HFFc6 (cell line): ENCODE results near the gene BCAT1. TPM values are rescaled to one million over a fixed set of nuclear protein-coding genes. Genes with fewer than 3 reads are reported as not detected.
"Not testable (repeated sequence)": the region's sequence is repeated elsewhere in the genome, so short reads cannot be mapped to it uniquely, and the experiment has no call there.

Experiments used
- DNase-seq: peaks from one replicate; pipeline ENCODE4 v3.0.0-alpha.2; 2018
- H3K27ac Mint-ChIP-seq: 2 replicates; pipeline ENCODE4 v1.8.0; 2020; ENCODE audit warnings: mild to moderate bottlenecking, mixed read lengths
- H3K27me3 Mint-ChIP-seq: 2 replicates; pipeline ENCODE4 v1.8.0; 2021; ENCODE audit warnings: mild to moderate bottlenecking, moderate library complexity, mixed read lengths; ENCODE audit not compliant: insufficient read depth
- H3K36me3 Mint-ChIP-seq: 2 replicates; pipeline ENCODE4 v1.8.0; 2021; ENCODE audit warnings: low read depth, mixed read lengths
- H3K4me1 Mint-ChIP-seq: 2 replicates; pipeline ENCODE4 v1.8.0; 2020; ENCODE audit warnings: low read depth, mixed read lengths
- H3K4me3 Mint-ChIP-seq: 2 replicates; pipeline ENCODE4 v1.8.0; 2020; ENCODE audit warnings: mild to moderate bottlenecking, moderate library complexity, mixed read lengths
- H3K9me3 Mint-ChIP-seq: 2 replicates; pipeline ENCODE4 v1.8.0; 2020; ENCODE audit warnings: mild to moderate bottlenecking, mixed read lengths
- CTCF ChIP-seq: fragments of 200-600 bp; sonication (generic); IDR thresholded peaks from 2 replicates; pipeline ENCODE4 v1.5.0; 2021; ENCODE audit warnings: antibody characterized with exemption, mild to moderate bottlenecking
- total RNA-seq, 6 experiments: library from RNA; stranded (reverse); fragmentation: NEBNext Ultra II Directional; extraction: Animal tissue kit (Norgen Biotek cat#: 25700); gene quantifications; 2 replicates in 1 of 6; 3 replicates in 5 of 6; pipeline ENCODE4 v1.2.3, GENCODE V29; 2021

BCAT1 gene
- total RNA-seq, 6 experiments from 2014 or later: 156 to 180 (median 173) TPM

GRCh38 chr12:24960222-24960855 is 11.4 kb upstream of the BCAT1 start:
- no peak overlapping the region for H3K4me3 Mint-ChIP-seq
- peak; percentile 84 for TF ChIP-seq CTCF
- no peaks in the 10 kb centered on the region for H3K4me1 Mint-ChIP-seq
- peaks cover 2% of the 10 kb centered on the region for H3K27me3 Mint-ChIP-seq
- H3K9me3 Mint-ChIP-seq: peaks cover 16% of the 10 kb centered on the region; the same call in 1 of the 2 replicates
- peak; percentile 50 for DNase-seq
- no peak overlapping the region for H3K27ac Mint-ChIP-seq
- H3K36me3 Mint-ChIP-seq: peaks cover 5% of the 10 kb centered on the region; the same call in 1 of the 2 replicates

GRCh38 chr12:24956351-24956750 is 7.5 kb upstream of the BCAT1 start:
- not testable (repeated sequence) for H3K36me3 Mint-ChIP-seq, H3K4me3 Mint-ChIP-seq, H3K27me3 Mint-ChIP-seq, H3K4me1 Mint-ChIP-seq, H3K9me3 Mint-ChIP-seq, DNase-seq, H3K27ac Mint-ChIP-seq

GRCh38 chr12:24955853-24956252 is 7.0 kb upstream of the BCAT1 start:
- peaks cover 2% of the 10 kb centered on the region for H3K27me3 Mint-ChIP-seq
- peaks cover 3% of the 10 kb centered on the region for H3K4me1 Mint-ChIP-seq
- DNase-seq: no peak
- no peak overlapping the region for H3K27ac Mint-ChIP-seq
- no peak for TF ChIP-seq CTCF
- H3K4me3 Mint-ChIP-seq: no peak overlapping the region
- H3K9me3 Mint-ChIP-seq: no peaks in the 10 kb centered on the region
- H3K36me3 Mint-ChIP-seq: no peaks in the 10 kb centered on the region

- Mint-ChIP-seq H3K9me3 (no peaks in the 10 kb centered on the region), H3K27ac (no peak overlapping the region), H3K36me3 (no peaks in the 10 kb centered on the region), H3K4me3 (no peak overlapping the region), H3K27me3 (peaks cover 2% of the 10 kb centered on the region), H3K4me1 (peaks cover 8% of the 10 kb centered on the region)
- no peak for TF ChIP-seq CTCF
- DNase-seq: no peak
Measured at GRCh38 chr12:24955389-24955788, 6.5 kb upstream of the BCAT1 start.

GRCh38 chr12:24954261-24954660 is 5.4 kb upstream of the BCAT1 start:
- DNase-seq: no peak
- no peak for TF ChIP-seq CTCF
- Mint-ChIP-seq H3K9me3 (no peaks in the 10 kb centered on the region), H3K4me1 (peaks cover 19% of the 10 kb centered on the region), H3K27me3 (peaks cover 2% of the 10 kb centered on the region), H3K36me3 (no peaks in the 10 kb centered on the region), H3K4me3 (no peak overlapping the region), H3K27ac (no peak overlapping the region)

GRCh38 chr12:24952389-24952788 is 3.5 kb upstream of the BCAT1 start:
- no peak for DNase-seq
- H3K4me1 Mint-ChIP-seq: peaks cover 26% of the 10 kb centered on the region
- peaks cover 2% of the 10 kb centered on the region for H3K27me3 Mint-ChIP-seq
- no peaks in the 10 kb centered on the region for H3K9me3 Mint-ChIP-seq
- H3K4me3 Mint-ChIP-seq: no peak overlapping the region
- H3K27ac Mint-ChIP-seq: no peak overlapping the region
- no peak for TF ChIP-seq CTCF
- H3K36me3 Mint-ChIP-seq: peaks cover 13% of the 10 kb centered on the region
